GM12874 (cell line): ENCODE data around the gene DNPEP.

Experiments
- TF ChIP-seq, protein P1 (sequence below): IDR thresholded peaks from 2 replicates; pipeline ENCODE4 v1.5.1; 2011; ENCODE audit warnings: low read depth, mild to moderate bottlenecking, control low read depth, low read length, moderate library complexity; ENCODE audit not compliant: insufficient read depth

Gene DNPEP

GRCh38 chr2:219430633-219431615, 43.2 kb upstream of the DNPEP start:
- TF ChIP-seq, protein P1, sequence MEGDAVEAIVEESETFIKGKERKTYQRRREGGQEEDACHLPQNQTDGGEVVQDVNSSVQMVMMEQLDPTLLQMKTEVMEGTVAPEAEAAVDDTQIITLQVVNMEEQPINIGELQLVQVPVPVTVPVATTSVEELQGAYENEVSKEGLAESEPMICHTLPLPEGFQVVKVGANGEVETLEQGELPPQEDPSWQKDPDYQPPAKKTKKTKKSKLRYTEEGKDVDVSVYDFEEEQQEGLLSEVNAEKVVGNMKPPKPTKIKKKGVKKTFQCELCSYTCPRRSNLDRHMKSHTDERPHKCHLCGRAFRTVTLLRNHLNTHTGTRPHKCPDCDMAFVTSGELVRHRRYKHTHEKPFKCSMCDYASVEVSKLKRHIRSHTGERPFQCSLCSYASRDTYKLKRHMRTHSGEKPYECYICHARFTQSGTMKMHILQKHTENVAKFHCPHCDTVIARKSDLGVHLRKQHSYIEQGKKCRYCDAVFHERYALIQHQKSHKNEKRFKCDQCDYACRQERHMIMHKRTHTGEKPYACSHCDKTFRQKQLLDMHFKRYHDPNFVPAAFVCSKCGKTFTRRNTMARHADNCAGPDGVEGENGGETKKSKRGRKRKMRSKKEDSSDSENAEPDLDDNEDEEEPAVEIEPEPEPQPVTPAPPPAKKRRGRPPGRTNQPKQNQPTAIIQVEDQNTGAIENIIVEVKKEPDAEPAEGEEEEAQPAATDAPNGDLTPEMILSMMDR, result no peak

GRCh38 chr2:219429958-219430606, 42.4 kb upstream of the DNPEP start:
- TF ChIP-seq, protein P1, result no peak

DNA sequence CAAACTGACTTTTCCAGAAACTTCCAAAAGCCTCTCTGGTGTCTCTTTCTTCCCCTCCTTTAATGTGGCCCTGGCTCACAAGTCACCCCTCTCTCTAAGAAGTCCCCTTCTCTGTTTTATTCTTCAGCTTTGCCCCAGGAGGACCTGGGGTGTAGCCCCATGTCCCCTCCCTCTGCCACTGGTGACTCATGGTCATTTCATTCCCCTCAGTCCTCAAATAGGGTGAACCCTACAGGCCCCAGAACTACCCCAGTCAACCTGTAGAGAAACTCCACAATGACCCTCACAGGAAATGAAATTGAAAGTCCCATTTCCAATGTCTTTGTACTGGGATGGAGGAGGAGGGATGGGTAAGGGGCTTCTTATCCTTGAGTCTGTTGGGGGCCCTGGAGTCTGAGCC, 40.8 kb upstream of the DNPEP start:
- TF ChIP-seq, protein P1, result no peak

GRCh38 chr2:219426534-219427136, 38.9 kb upstream of the DNPEP start:
- TF ChIP-seq, protein P1, result no peak

- TF ChIP-seq, protein P1, result no peak
These were observed 38.3 kb upstream of the DNPEP start for GRCh38 chr2:219426068-219426443.

GRCh38 chr2:219425238-219426067, 37.7 kb upstream of the DNPEP start:
- TF ChIP-seq, protein P1, result no peak
